ENCODE measurements around the gene PRPF38A. TPM values are rescaled to one million over a fixed set of nuclear protein-coding genes. Genes with fewer than 3 reads are reported as not detected.

PRPF38A gene
- total and polyA plus RNA-seq, 8 donors = 7.6 to 21.7 (median 13.5) TPM

DNA sequence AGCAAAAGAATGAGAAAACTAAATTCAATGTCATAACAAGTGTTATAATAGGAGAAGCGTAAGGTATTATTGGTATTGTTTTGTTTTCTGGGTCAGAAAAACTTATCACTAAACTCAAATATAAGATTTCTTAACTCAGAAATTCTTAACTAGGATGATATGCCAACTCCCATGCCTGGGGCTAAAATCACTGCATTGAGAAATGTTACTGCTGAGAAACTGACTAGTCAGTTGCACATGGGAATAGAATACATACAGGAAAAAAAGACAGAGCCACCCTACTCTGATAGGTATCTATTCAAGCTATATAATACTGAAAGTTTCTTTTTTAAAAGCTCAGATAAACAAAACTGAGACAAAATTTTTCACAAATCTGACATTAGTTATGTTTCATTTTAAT is 56.3 kb downstream of the PRPF38A start:
- no peak for DNase-seq
- no peak overlapping the region for H3K27ac ChIP-seq
- no peak overlapping the region for H3K4me3 ChIP-seq
- no peaks in the 10 kb centered on the region for H3K4me1 ChIP-seq
- H3K36me3 ChIP-seq = peaks cover 0 to 48% (median 44%) of the 10 kb centered on the region in 4 donors
- H3K9me3 ChIP-seq = no peaks in the 10 kb centered on the region
- TF ChIP-seq EP300 (IDR thresholded peaks at IDR 0.05) (no peak), POLR2AphosphoS5 (IDR thresholded peaks at IDR 0.05) (no peak), POLR2A (IDR thresholded peaks at IDR 0.05) (no peak)
- TF ChIP-seq, protein P1, sequence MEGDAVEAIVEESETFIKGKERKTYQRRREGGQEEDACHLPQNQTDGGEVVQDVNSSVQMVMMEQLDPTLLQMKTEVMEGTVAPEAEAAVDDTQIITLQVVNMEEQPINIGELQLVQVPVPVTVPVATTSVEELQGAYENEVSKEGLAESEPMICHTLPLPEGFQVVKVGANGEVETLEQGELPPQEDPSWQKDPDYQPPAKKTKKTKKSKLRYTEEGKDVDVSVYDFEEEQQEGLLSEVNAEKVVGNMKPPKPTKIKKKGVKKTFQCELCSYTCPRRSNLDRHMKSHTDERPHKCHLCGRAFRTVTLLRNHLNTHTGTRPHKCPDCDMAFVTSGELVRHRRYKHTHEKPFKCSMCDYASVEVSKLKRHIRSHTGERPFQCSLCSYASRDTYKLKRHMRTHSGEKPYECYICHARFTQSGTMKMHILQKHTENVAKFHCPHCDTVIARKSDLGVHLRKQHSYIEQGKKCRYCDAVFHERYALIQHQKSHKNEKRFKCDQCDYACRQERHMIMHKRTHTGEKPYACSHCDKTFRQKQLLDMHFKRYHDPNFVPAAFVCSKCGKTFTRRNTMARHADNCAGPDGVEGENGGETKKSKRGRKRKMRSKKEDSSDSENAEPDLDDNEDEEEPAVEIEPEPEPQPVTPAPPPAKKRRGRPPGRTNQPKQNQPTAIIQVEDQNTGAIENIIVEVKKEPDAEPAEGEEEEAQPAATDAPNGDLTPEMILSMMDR (IDR thresholded peaks at IDR 0.05) = no peak
- no peaks in the 10 kb centered on the region for H3K27me3 ChIP-seq
- WGBS, 5 donors = 83 to 98% (median 96%) methylated on average over 1 of the region's 1 CpG
- intact Hi-C loops (cut with DNase I; ENCODE audit: low total_unique reads) = no loop called here

DNA sequence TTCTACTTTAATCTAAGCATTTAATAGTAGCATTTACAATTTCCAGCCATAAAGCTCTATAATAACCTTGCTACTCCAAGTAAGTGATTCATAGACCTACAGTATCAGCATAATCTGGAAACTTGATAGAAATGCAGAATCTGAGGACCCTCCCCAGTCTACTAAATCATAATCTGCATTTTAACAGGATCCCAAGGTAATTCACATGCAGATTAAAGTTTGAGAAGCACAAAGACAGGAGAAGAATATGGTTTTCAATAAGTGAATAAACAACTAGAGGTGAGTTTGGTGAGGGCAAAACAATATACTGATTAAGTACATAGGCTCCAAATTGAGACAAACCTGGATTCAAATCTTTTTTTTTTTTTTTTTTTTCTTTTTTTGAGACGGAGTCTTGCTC is 57.4 kb downstream of the PRPF38A start:
- Histone ChIP-seq H3K9me3 (no peaks in the 10 kb centered on the region), H3K4me1 (no peaks in the 10 kb centered on the region), H3K27ac (no peak overlapping the region), H3K36me3 (peaks cover 0 to 45% (median 42%) of the 10 kb centered on the region in 4 donors), H3K27me3 (no peaks in the 10 kb centered on the region), H3K4me3 (no peak overlapping the region)
- intact Hi-C loops (cut with DNase I; ENCODE audit: low total_unique reads) = no loop called here
- 79 to 95% (median 82%) methylated on average over 1 of the region's 1 CpG; no CpG with 5 or more reads in 1 of the 5 donors for WGBS, 5 donors
- no peak for DNase-seq
- TF ChIP-seq POLR2A (IDR thresholded peaks at IDR 0.05) (no peak), EP300 (IDR thresholded peaks at IDR 0.05) (no peak), POLR2AphosphoS5 (IDR thresholded peaks at IDR 0.05) (no peak)
- TF ChIP-seq, protein P1 (IDR thresholded peaks at IDR 0.05) = no peak

DNA sequence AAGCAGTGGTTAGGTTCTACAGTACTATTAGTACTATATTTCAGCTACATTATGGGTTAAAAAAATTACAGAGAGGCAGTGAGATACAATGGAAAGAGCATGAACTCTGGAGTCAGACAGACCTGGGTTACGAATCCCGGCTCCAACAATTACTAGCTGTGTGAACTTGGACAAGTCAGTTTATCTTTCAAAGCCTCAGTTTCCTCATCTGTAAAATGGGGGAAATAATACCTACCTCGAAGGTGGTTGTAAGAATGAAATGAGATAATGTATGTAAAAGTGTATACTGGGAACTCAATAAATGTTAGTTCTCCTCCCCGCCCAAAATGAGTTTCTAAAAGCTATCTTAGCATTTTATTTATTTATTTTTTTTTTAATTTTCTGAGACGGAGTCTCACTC is 59.5 kb downstream of the PRPF38A start:
- 93 to 97% (median 95%) methylated on average over 5 of the region's 5 CpGs for WGBS, 5 donors
- TF ChIP-seq POLR2A (IDR thresholded peaks at IDR 0.05) = no peak
- no peak for TF ChIP-seq EP300 (IDR thresholded peaks at IDR 0.05)
- TF ChIP-seq, protein P1 (IDR thresholded peaks at IDR 0.05) = no peak
- no peak for TF ChIP-seq POLR2AphosphoS5 (IDR thresholded peaks at IDR 0.05)
- no peak overlapping the region for H3K27ac ChIP-seq
- no peaks in the 10 kb centered on the region for H3K4me1 ChIP-seq
- no peak overlapping the region for H3K4me3 ChIP-seq
- H3K9me3 ChIP-seq = no peaks in the 10 kb centered on the region
- H3K27me3 ChIP-seq = no peaks in the 10 kb centered on the region
- H3K36me3 ChIP-seq = peaks cover 0 to 34% (median 24%) of the 10 kb centered on the region in 4 donors
- DNase-seq = no peak
- intact Hi-C loops (cut with DNase I; ENCODE audit: low total_unique reads) = no loop called here

DNA sequence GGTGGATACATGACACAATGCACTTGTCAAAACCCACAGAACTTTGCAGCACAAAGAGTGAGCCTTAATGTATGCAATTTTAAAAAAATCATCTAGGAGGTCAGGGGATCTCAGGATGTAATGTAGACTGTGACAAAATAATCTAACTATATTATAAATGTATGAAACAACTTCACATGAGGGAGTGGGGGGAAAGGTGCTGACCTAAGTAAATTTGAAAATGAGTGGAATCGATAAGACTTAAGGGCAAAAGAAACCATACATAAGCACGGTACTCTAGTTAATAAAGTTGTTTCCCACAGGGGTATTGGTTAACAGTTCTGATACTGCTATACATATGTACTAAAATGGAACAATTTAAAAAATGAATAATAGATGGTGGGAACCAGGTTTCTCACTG is 64.7 kb downstream of the PRPF38A start:
- H3K4me1 ChIP-seq = peaks cover 0 to 4% (median 0%) of the 10 kb centered on the region in 4 donors
- DNase-seq = no peak
- no peaks in the 10 kb centered on the region for H3K27me3 ChIP-seq
- no peak overlapping the region for H3K27ac ChIP-seq
- TF ChIP-seq POLR2A (IDR thresholded peaks at IDR 0.05) (no peak), EP300 (IDR thresholded peaks at IDR 0.05) (no peak), POLR2AphosphoS5 (IDR thresholded peaks at IDR 0.05) (no peak)
- no peaks in the 10 kb centered on the region for H3K9me3 ChIP-seq
- intact Hi-C loops (cut with DNase I; ENCODE audit: low total_unique reads) = no loop called here
- H3K4me3 ChIP-seq = no peak overlapping the region
- H3K36me3 ChIP-seq = peaks cover 0 to 17% (median 15%) of the 10 kb centered on the region in 4 donors
- 93 to 100% (median 96%) methylated on average over 2 of the region's 2 CpGs for WGBS, 5 donors

Other genes with a start within 250 kb of the PRPF38A start
- gene CC2D1B, start 38.4 kb upstream of the PRPF38A start, total RNA-seq = 10 to 100 TPM; 27.0 to 81.0 (median 31.5) TPM
- gene CC2D1B, start 38.4 kb upstream of the PRPF38A start, polyA plus RNA-seq = 10 to 100 TPM; 11.6 to 15.6 (median 15.1) TPM
- 10 to 100 TPM in 2 of 5 donors, 1 to 10 TPM in 3; 1.4 to 19.4 (median 2.2) TPM for gene ORC1, start 179 bp upstream of the PRPF38A start, total RNA-seq
- gene ORC1, start 179 bp upstream of the PRPF38A start, polyA plus RNA-seq = 1 to 10 TPM; 1.1 to 1.7 (median 1.6) TPM
- 100 to 1,000 TPM in 1 of 5 donors, 10 to 100 TPM in 4; 17.4 to 107 (median 57.7) TPM for gene TUT4, start 148.5 kb downstream of the PRPF38A start, total RNA-seq
- 10 to 100 TPM; 11.8 to 23.4 (median 22.6) TPM for gene TUT4, start 148.5 kb downstream of the PRPF38A start, polyA plus RNA-seq
- gene GPX7, start 197.8 kb downstream of the PRPF38A start, total RNA-seq = 10 to 100 TPM in 2 of 5 donors, 1 to 10 TPM in 1, under 1 TPM in 1, not detected in 1; 0.87 to 57.6 (median 17.9) TPM
- gene GPX7, start 197.8 kb downstream of the PRPF38A start, polyA plus RNA-seq = 1 to 10 TPM; 6.3 to 7.0 (median 7.0) TPM
- gene SHISAL2A, start 228.6 kb downstream of the PRPF38A start, total RNA-seq = 1 to 10 TPM in 1 of 5 donors, not detected in 4; 2.4 TPM
- gene SHISAL2A, start 228.6 kb downstream of the PRPF38A start, polyA plus RNA-seq = under 1 TPM in 1 of 3 donors, not detected in 2; 0.20 TPM

Data from stomach (tissue), 9 donors.